Testis (tissue), 2 donors: ENCODE data around the gene ESR2.

ENCODE experiments used
- POLR2A ChIP-seq: fragments of 450-650 bp; IDR thresholded peaks from one replicate; pipeline ENCODE4 v1.6.1; 2017; ENCODE audit warnings: antibody characterized with exemption, mild to moderate bottlenecking, moderate library complexity
- TF ChIP-seq, protein P1 (sequence below), 3 experiments: fragments of 450-650 bp in 2 of 3; fragments of 200-600 bp in 1 of 3; sonication (generic) in 1 of 3; IDR thresholded peaks; one replicate each; pipeline ENCODE4 v1.5.1; 2016 to 2019; ENCODE audit warnings: antibody characterized with exemption in 3 of 3, mild to moderate bottlenecking in 2 of 3, moderate library complexity in 1 of 3

DNA sequence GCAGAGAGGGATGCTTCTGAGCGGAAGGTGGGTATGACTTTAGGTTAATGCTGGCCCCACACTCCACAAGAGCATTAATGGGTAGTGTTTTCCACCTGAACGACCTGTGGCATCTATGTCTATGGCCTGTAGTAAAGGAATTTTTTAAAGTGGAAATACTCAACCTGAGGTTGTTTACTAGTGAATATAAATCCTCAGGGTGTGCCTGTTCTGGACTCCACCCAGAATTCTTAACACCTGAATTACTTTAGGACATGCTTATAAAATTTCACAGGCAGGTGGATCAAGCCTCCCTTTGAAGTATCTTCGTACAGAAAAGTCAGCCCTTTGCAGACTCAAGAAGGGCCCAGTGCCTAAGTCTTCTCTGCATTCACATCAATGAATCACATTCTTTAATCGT lies 196.1 kb downstream of the ESR2 start:
- no peak for TF ChIP-seq POLR2A
- TF ChIP-seq, protein P1, sequence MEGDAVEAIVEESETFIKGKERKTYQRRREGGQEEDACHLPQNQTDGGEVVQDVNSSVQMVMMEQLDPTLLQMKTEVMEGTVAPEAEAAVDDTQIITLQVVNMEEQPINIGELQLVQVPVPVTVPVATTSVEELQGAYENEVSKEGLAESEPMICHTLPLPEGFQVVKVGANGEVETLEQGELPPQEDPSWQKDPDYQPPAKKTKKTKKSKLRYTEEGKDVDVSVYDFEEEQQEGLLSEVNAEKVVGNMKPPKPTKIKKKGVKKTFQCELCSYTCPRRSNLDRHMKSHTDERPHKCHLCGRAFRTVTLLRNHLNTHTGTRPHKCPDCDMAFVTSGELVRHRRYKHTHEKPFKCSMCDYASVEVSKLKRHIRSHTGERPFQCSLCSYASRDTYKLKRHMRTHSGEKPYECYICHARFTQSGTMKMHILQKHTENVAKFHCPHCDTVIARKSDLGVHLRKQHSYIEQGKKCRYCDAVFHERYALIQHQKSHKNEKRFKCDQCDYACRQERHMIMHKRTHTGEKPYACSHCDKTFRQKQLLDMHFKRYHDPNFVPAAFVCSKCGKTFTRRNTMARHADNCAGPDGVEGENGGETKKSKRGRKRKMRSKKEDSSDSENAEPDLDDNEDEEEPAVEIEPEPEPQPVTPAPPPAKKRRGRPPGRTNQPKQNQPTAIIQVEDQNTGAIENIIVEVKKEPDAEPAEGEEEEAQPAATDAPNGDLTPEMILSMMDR (IDR thresholded peaks at IDR 0.05) = no peak
